Measurements from ENCODE around the gene HRH1. TPM values are rescaled to one million over a fixed set of nuclear protein-coding genes. Genes with fewer than 3 reads are reported as not detected.
"Not testable (repeated sequence)": the region's sequence is repeated elsewhere in the genome, so short reads cannot be mapped to it uniquely, and the experiment has no call there.

Gene HRH1
- total RNA-seq, 1 experiment from 2014 or later = 16.7 TPM

- DNase-seq (ENCODE audit: low read depth) = peak; percentile 89
Observed at GRCh38 chr3:11168881-11169805, 14.8 kb downstream of the HRH1 start.

- DNase-seq (ENCODE audit: low read depth) = no peak
Observed at GRCh38 chr3:11170052-11170770, 15.9 kb downstream of the HRH1 start.

DNA sequence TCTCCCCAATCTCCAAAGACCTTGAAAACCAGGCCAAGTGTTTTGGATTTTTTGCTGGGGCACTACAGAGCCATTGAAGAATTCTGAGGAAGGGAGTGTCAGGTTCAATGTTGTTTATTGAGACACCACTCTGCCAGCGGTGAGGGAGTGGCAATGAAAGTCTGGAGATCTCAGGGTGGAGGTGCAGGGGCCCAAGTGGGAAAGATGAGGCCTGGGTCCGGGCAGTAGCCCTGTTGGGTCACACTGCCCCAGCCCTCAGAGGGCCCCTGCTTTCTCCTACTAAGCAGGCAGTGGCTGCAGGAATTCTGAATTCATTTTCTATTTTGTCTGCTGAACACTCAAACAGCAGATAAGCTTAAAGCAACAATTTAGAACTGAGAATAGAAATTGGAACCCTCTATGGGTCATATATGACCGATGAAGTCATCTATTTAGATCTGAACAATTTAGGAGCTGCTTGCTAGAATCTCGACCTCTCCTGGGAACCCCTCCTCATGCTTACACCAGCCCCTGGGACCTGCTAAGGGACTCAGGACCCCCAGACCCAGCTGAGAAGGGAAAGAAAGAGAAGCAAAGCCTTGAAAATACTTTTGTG is 17.9 kb downstream of the HRH1 start:
- no peak for DNase-seq (ENCODE audit: low read depth)

GRCh38 chr3:11173828-11174465 is 19.7 kb downstream of the HRH1 start:
- DNase-seq (ENCODE audit: low read depth) = no peak

DNA sequence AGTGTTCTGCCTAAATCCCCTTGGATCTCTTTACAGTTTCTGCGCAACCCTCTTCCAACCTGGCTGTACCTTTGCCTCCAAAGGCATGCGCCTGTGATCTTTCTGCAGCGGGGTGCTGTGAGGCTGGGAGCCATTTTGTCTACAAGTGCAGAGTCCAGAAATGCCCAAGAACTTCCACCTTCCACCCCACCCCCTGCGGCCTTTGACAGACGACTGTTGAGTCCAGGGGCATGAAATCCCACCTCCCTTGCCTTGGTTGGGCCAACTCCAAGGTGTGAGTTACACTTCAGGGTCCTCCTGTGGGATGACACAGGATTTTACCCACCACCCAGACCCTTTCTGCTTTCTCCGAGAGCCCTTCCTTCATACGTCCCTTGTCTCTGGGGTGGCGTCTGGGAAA is 24.1 kb downstream of the HRH1 start:
- no peak for DNase-seq (ENCODE audit: low read depth)

GRCh38 chr3:11184328-11184969 is 30.2 kb downstream of the HRH1 start:
- not testable (repeated sequence) for DNase-seq (ENCODE audit: low read depth)

DNA sequence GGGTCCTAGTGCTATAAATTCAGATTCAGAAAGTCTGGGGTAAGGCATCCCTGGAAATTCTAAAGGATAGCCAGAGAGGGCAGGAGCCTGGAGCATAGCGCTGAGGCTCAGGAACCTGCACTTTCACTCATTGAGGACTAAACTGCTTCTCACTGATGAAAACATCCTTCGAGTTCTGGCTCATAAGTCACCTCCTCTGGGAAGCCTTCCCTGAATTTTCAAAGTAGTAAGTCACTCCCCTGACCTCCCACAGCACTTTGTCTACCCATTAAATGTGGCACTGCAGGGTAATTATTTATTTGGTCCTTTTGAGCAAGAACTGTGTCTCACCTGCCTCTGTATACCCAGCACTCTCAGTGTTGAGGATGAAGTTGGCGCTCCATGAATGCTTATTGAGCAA is 30.9 kb downstream of the HRH1 start:
- no peak for DNase-seq (ENCODE audit: low read depth)

DNA sequence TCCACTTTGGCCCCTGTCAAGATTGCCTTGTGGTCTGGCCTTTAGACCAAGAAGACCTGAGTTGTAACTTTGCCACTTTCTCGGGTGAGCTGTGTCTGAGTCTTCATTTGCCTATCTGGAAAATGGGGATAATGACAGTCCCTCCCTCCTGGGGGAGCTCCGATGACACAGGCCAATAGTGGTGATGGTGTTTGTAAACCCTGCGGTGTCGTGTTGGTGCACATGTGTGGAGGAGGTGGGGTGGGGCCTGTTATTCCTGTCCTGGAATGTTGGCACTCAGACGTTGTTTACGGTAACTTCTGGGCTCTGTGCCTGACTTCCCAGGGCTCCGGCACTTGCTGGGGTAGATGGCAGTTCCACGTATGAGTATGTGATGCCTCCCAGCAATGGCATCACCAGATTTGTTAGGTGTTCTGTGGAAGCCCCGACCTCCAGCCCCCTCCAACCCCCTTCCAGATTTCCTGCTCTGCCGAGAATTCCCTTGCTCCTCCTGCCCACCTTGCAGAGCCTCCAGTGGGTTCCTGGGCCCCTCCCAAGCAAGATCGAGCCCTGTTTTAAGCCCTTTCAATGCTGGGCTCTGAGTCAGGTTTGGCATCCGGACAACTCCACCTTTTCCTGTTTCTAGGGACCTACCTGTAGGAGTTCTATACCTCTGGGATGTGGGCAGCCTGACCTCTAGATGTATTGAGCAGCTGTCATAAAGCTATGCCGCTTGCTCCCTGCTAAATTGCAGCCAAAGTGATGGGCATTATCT is 31.4 kb downstream of the HRH1 start:
- peak; percentile 92 for DNase-seq (ENCODE audit: low read depth)

DNA sequence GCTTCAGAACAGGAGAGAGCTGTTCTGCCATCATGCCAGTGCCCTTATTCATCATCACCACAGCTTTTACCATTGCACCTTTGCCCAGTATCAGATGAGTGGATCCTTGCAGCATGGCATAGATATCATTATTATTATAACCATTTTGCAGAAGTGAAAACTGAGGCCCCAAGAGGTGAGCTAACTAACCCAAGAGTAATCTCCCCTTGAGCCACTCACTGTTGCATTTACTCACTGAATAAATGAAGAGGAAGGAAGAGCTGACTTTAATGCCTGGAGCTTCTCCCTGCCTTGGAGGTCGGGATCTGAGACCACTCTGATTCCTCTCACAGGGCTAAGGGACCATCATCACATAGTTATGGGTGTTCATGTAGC is 32.0 kb downstream of the HRH1 start:
- DNase-seq (ENCODE audit: low read depth) = no peak

DNA sequence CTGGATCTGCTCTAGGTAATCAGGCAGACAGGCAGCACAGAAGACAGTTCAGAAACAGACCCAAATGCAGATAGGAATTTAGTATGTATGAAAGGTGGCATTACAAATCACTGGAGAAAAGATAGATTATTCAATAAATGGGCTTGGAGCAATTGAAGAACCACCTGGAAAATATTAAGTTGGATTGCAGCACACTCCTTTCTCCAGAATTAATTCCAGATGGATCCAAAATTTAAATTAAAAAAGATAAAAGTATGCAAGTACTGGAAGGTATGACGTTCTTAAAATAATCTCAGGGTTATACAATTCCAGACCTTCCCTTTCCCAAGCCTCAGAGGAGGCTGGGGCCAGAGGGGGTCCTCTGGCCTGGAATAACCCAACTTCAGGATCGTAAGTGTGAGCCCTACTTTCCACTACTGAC is 32.5 kb downstream of the HRH1 start:
- no peak for DNase-seq (ENCODE audit: low read depth)

- no peak for DNase-seq (ENCODE audit: low read depth)
Observed at GRCh38 chr3:11187681-11188080, 33.4 kb downstream of the HRH1 start.

DNA sequence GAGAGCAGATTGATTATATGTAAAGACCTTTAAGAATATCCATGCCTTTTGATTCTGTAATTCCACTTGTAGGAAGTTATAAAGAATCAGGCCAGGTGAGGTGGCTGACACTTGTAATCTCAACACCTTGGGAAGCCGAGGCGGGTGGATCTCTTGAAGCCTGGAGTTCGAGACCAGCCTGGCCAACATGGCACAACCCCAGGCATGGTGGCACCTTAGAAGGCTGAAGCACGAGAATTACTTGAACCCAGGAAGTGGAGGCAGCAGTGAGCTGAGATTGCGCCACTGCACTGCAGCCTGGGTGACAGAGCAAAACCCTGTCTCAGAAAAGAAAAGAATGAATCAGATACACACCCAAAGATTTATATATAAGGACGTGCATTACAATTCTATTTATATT is 33.9 kb downstream of the HRH1 start:
- DNase-seq (ENCODE audit: low read depth) = no peak

DNA sequence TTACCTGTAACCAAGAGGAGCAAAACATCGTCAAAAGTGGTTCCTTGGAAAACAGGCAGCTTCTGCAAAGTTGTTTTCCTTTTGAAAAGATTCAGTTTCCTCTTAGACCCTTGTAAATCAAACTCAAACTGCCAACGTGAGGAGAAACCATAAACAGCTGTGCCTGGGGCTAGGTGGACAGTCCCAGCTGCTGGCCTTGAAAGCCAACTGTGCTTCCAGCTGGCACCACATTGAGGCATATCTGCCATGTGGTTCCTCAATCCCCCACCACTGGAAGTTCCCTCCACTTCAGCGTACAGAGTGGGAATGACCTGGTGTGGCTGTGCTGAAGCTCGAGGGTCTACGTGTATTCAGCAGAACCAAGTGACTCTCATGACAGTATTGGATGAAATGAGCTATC is 40.9 kb downstream of the HRH1 start:
- DNase-seq (ENCODE audit: low read depth) = peak; percentile 36

DNA sequence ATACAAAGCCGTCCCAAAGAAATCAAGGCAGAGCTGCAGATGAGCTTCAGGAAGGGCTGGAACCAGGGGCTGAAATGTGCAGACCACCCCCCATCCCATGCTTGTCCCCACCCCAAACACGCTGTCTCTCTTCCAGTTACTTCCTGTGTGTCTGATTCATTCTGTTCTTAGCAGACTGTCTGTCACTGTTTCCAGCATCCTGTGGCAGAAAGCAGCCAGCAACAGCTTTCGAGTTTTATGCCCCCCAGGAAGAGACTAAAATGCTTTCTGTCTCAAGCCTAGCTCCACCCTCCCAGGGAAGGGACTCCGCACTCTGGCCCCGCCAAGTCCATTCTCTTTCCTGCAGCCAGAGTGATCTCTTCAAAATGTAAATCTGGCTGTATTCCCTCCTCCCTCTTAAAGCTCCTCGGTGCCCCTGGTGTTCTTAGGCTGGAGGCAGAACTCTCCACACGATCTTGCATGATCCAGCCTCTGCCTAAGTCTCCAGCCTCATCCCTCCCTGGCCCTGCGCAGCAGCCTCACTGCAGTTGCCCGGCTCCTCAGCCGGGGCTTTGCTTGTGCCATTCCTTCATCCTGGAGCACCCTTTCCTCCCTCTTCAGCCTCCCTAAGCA is 41.5 kb downstream of the HRH1 start:
- DNase-seq (ENCODE audit: low read depth) = peak; percentile 87

- no peak for DNase-seq (ENCODE audit: low read depth)
Observed at GRCh38 chr3:11197484-11197883, 43.2 kb downstream of the HRH1 start.

GRCh38 chr3:11198070-11198469 is 43.8 kb downstream of the HRH1 start:
- no peak for DNase-seq (ENCODE audit: low read depth)

GRCh38 chr3:11198495-11198894 is 44.2 kb downstream of the HRH1 start:
- DNase-seq (ENCODE audit: low read depth) = no peak

GRCh38 chr3:11199902-11200845 is 45.9 kb downstream of the HRH1 start:
- DNase-seq (ENCODE audit: low read depth) = peak; percentile 39

Data from HT1080 (cell line).